ENCODE results near the gene PFDN4.
A peak's percentile ranks its signal among the peaks of the same experiment; 100 is the strongest.

Gene PFDN4

DNA sequence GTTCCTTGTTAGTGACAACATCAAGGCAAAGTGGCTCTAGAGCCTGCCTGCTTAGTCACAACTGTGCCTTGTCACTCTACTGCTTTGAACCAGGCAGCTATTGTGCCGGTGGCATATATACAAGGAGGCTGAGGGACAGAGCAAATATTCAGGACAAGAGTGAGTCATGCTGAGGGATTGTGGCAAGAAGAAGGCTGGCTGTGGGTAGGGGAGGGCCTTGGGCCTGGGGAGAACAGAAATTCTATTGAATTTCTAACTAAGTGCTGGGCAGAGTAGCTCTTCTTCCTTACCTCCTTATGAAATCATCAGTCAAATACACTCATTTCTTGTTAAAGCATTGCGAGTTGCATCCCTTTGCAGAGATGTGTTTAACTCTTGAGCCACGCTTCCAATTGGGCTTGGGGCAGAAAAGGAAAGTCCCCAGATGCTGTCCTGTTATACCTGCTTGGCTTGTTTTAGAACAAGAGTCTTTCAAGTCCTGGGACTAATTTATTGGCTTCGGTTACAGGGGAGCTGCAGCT lies 59.7 kb downstream of the PFDN4 start:
- peak; percentile 20 for DNase-seq (ENCODE audit: low read depth)

GRCh38 chr20:54268941-54269340 lies 61.1 kb downstream of the PFDN4 start:
- no peak for DNase-seq (ENCODE audit: low read depth)
